Neuronal stem cell (in vitro differentiated cells): ENCODE results near the gene KCNA10.

Experiments used
- DNase-seq: peaks from one replicate; pipeline ENCODE4 v3.0.0-alpha.2; 2013; ENCODE audit warnings: low spot score
- H2AFZ ChIP-seq: one replicate; pipeline ENCODE4 v1.6.1; 2013; ENCODE audit warnings: mild to moderate bottlenecking, low read length, inconsistent platforms
- H2AK5ac ChIP-seq: 2 replicates; pipeline ENCODE4 v1.6.1; 2013; ENCODE audit warnings: low read depth, mild to moderate bottlenecking, inconsistent platforms, low read length, moderate library complexity, mixed read lengths
- H2BK120ac ChIP-seq: 2 replicates; pipeline ENCODE4 v1.6.1; 2013; ENCODE audit warnings: low read depth, mild to moderate bottlenecking, inconsistent platforms, low read length, moderate library complexity, mixed read lengths
- H2BK12ac ChIP-seq: one replicate; pipeline ENCODE4 v1.6.1; 2013; ENCODE audit warnings: low read length, inconsistent platforms
- H2BK15ac ChIP-seq: 2 replicates; pipeline ENCODE4 v1.6.1; 2013; ENCODE audit warnings: mild to moderate bottlenecking, low read length, inconsistent platforms, mixed read lengths
- H2BK5ac ChIP-seq: one replicate; pipeline ENCODE4 v1.6.1; 2013; ENCODE audit warnings: inconsistent platforms, mild to moderate bottlenecking, low read length, moderate library complexity
- H3K14ac ChIP-seq: one replicate; pipeline ENCODE4 v1.6.1; 2013; ENCODE audit warnings: low read length, inconsistent platforms
- H3K18ac ChIP-seq: 2 replicates; pipeline ENCODE4 v1.6.1; 2013; ENCODE audit warnings: low read length, inconsistent platforms
- H3K23ac ChIP-seq: 2 replicates; pipeline ENCODE4 v1.6.1; 2013; ENCODE audit warnings: low read depth, mild to moderate bottlenecking, mixed read lengths, low read length, inconsistent platforms; ENCODE audit not compliant: poor library complexity
- H3K27ac ChIP-seq: replicated peaks from 3 replicates; pipeline ENCODE4 v1.5.1; 2013; ENCODE audit warnings: low read length, inconsistent platforms
- H3K27me3 ChIP-seq, 3 experiments: 2 replicates each; pipeline ENCODE4 v1.6.1; 2013; ENCODE audit warnings: low read length in 3 of 3, mild to moderate bottlenecking in 2 of 3, inconsistent platforms in 1 of 3, low read depth in 1 of 3, mixed read lengths in 1 of 3, moderate library complexity in 1 of 3; ENCODE audit not compliant: control insufficient read depth in 3 of 3, insufficient read depth in 3 of 3
- H3K36me3 ChIP-seq, 2 donors: replicated peaks in 1 of 2; 2 replicates each; pipeline ENCODE4 v1.6.1; 2013; ENCODE audit warnings: low read length in 2 of 2; ENCODE audit not compliant: control insufficient read depth in 2 of 2, insufficient read depth in 2 of 2
- H3K4ac ChIP-seq: 2 replicates; pipeline ENCODE4 v1.6.1; 2013; ENCODE audit warnings: inconsistent platforms, mild to moderate bottlenecking, low read length, moderate library complexity
- H3K4me1 ChIP-seq, 2 donors: 1 replicate in 1 of 2; 2 replicates in 1 of 2; pipeline ENCODE4 v1.6.1; 2013; ENCODE audit warnings: low read length in 2 of 2, low read depth in 1 of 2; ENCODE audit not compliant: control insufficient read depth in 2 of 2, insufficient read depth in 1 of 2
- H3K4me2 ChIP-seq: one replicate; pipeline ENCODE4 v1.6.1; 2013; ENCODE audit warnings: mild to moderate bottlenecking, low read length, inconsistent platforms; ENCODE audit not compliant: insufficient read depth, poor library complexity, severe bottlenecking
- H3K4me3 ChIP-seq, 2 donors: 2 replicates each; pipeline ENCODE4 v1.5.1; 2013; ENCODE audit warnings: low read length in 2 of 2, mild to moderate bottlenecking in 2 of 2, inconsistent platforms in 1 of 2, moderate library complexity in 1 of 2
- H3K79me1 ChIP-seq: one replicate; pipeline ENCODE4 v1.6.1; 2013; ENCODE audit warnings: low read depth, mild to moderate bottlenecking, inconsistent platforms, low read length, moderate library complexity
- H3K9ac ChIP-seq: one replicate; pipeline ENCODE4 v1.6.1; 2013; ENCODE audit warnings: mild to moderate bottlenecking, low read depth, low read length, inconsistent platforms; ENCODE audit not compliant: poor library complexity
- H3K9me3 ChIP-seq, 2 donors: replicated peaks in 1 of 2; 2 replicates each; pipeline versions ENCODE3 to v1.6.1; 2013; ENCODE audit warnings: low read length in 2 of 2, mild to moderate bottlenecking in 2 of 2, inconsistent platforms in 1 of 2, low read depth in 1 of 2, mixed read lengths in 1 of 2, moderate library complexity in 1 of 2; ENCODE audit not compliant: control insufficient read depth in 2 of 2, insufficient read depth in 1 of 2
- H4K8ac ChIP-seq: one replicate; pipeline ENCODE4 v1.6.1; 2013; ENCODE audit warnings: low read depth, mild to moderate bottlenecking, inconsistent platforms, low read length, moderate library complexity
- H4K91ac ChIP-seq: one replicate; pipeline ENCODE4 v1.6.1; 2013; ENCODE audit warnings: low read length, low read depth, mild to moderate bottlenecking, inconsistent platforms; ENCODE audit not compliant: poor library complexity
- WGBS, 2 donors: extraction: QIAGEN DNeasy Blood & Tissue Kit; methylation state at CpG; one replicate each; pipeline ENCODE4 v1.1.7; 2013; ENCODE audit warnings: missing lambda C conversion rate in 2 of 2, mixed read lengths in 1 of 2; ENCODE audit not compliant: insufficient read length in 2 of 2, insufficient replicate concordance in 1 of 2; ENCODE audit errors: extremely low coverage in 2 of 2; 5-methylcytosine and 5-hydroxymethylcytosine counted together

Gene KCNA10

GRCh38 chr1:110488867-110489266 lies 30.1 kb downstream of the KCNA10 start:
- no peak overlapping the region for H3K9ac ChIP-seq
- H3K36me3 ChIP-seq, result no peaks in the 10 kb centered on the region
- H2AFZ ChIP-seq, result no peak overlapping the region
- H3K9me3 ChIP-seq, result no peaks in the 10 kb centered on the region
- no peak overlapping the region for H4K91ac ChIP-seq
- no peak overlapping the region for H3K4ac ChIP-seq
- H3K27ac ChIP-seq, result no peak overlapping the region
- H3K4me2 ChIP-seq, result no peak overlapping the region
- H2AK5ac ChIP-seq, result no peak overlapping the region
- no peak overlapping the region for H3K14ac ChIP-seq
- H2BK5ac ChIP-seq, result no peak overlapping the region
- H2BK120ac ChIP-seq, result no peak overlapping the region
- WGBS, 2 donors, result no CpG with 5 or more reads among the region's 3 CpGs
- DNase-seq, result no peak
- no peak overlapping the region for H2BK15ac ChIP-seq
- H3K4me1 ChIP-seq, result no peaks in the 10 kb centered on the region
- H4K8ac ChIP-seq, result no peak overlapping the region
- H3K23ac ChIP-seq, result no peak overlapping the region
- H3K27me3 ChIP-seq, result peaks cover 0 to 30% (median 0%) of the 10 kb centered on the region in 3 experiments
- H3K4me3 ChIP-seq, result no peak overlapping the region
- no peak overlapping the region for H3K18ac ChIP-seq
- H2BK12ac ChIP-seq, result no peak overlapping the region
- H3K79me1 ChIP-seq, result no peaks in the 10 kb centered on the region

- no peak overlapping the region for H3K4ac ChIP-seq
- no peak overlapping the region for H4K8ac ChIP-seq
- no peak overlapping the region for H3K4me2 ChIP-seq
- H2BK15ac ChIP-seq, result no peak overlapping the region
- WGBS, 2 donors, result no CpG with 5 or more reads among the region's 12 CpGs
- no peak for DNase-seq
- H3K23ac ChIP-seq, result no peak overlapping the region
- H3K4me1 ChIP-seq, result no peaks in the 10 kb centered on the region
- H2BK120ac ChIP-seq, result no peak overlapping the region
- H4K91ac ChIP-seq, result no peak overlapping the region
- H3K9me3 ChIP-seq, result no peaks in the 10 kb centered on the region
- H2AFZ ChIP-seq, result no peak overlapping the region
- no peak overlapping the region for H3K4me3 ChIP-seq
- no peak overlapping the region for H3K9ac ChIP-seq
- no peak overlapping the region for H2BK5ac ChIP-seq
- no peaks in the 10 kb centered on the region for H3K36me3 ChIP-seq
- H2BK12ac ChIP-seq, result no peak overlapping the region
- H3K79me1 ChIP-seq, result no peaks in the 10 kb centered on the region
- no peak overlapping the region for H3K18ac ChIP-seq
- H3K27ac ChIP-seq, result no peak overlapping the region
- peaks cover 0 to 35% (median 0%) of the 10 kb centered on the region in 3 experiments for H3K27me3 ChIP-seq
- H2AK5ac ChIP-seq, result no peak overlapping the region
- H3K14ac ChIP-seq, result no peak overlapping the region
Observed at GRCh38 chr1:110488161-110488560, 30.8 kb downstream of the KCNA10 start.

- no peak for DNase-seq
- Histone ChIP-seq H2BK120ac (no peak overlapping the region), H3K9me3 (no peaks in the 10 kb centered on the region), H3K4me3 (no peak overlapping the region), H3K14ac (no peak overlapping the region), H3K9ac (no peak overlapping the region), H3K4ac (no peak overlapping the region), H3K36me3 (no peaks in the 10 kb centered on the region), H3K23ac (no peak overlapping the region), H2BK15ac (no peak overlapping the region), H4K8ac (no peak overlapping the region), H3K18ac (no peak overlapping the region), H3K79me1 (no peaks in the 10 kb centered on the region), H2AFZ (no peak overlapping the region), H3K4me1 (peaks cover 0 to 2% of the 10 kb centered on the region in 2 donors), H4K91ac (no peak overlapping the region), H3K27ac (no peak overlapping the region), H2AK5ac (no peak overlapping the region), H3K27me3 (peaks cover 0 to 39% (median 0%) of the 10 kb centered on the region in 3 experiments), H2BK5ac (no peak overlapping the region), H2BK12ac (no peak overlapping the region), H3K4me2 (no peak overlapping the region)
- no CpG with 5 or more reads among the region's 8 CpGs for WGBS, 2 donors
Observed at GRCh38 chr1:110487726-110488125, 31.2 kb downstream of the KCNA10 start.

GRCh38 chr1:110485725-110486124 lies 33.2 kb downstream of the KCNA10 start:
- peaks cover 0 to 54% (median 0%) of the 10 kb centered on the region in 3 experiments for H3K27me3 ChIP-seq
- no peak overlapping the region for H3K27ac ChIP-seq
- H2BK12ac ChIP-seq, result no peak overlapping the region
- no peak for DNase-seq
- H3K18ac ChIP-seq, result no peak overlapping the region
- no CpG with 5 or more reads among the region's 2 CpGs for WGBS, 2 donors
- H3K14ac ChIP-seq, result no peak overlapping the region
- H3K79me1 ChIP-seq, result no peaks in the 10 kb centered on the region
- no peak overlapping the region for H2AK5ac ChIP-seq
- no peak overlapping the region for H3K4me2 ChIP-seq
- no peaks in the 10 kb centered on the region for H3K9me3 ChIP-seq
- H3K36me3 ChIP-seq, result no peaks in the 10 kb centered on the region
- H3K4me1 ChIP-seq, result peaks cover 0 to 6% of the 10 kb centered on the region in 2 donors
- no peak overlapping the region for H4K8ac ChIP-seq
- H2BK5ac ChIP-seq, result no peak overlapping the region
- H3K4me3 ChIP-seq, result no peak overlapping the region
- H2BK120ac ChIP-seq, result no peak overlapping the region
- H4K91ac ChIP-seq, result no peak overlapping the region
- H3K4ac ChIP-seq, result no peak overlapping the region
- no peak overlapping the region for H3K23ac ChIP-seq
- no peak overlapping the region for H3K9ac ChIP-seq
- no peak overlapping the region for H2BK15ac ChIP-seq
- H2AFZ ChIP-seq, result no peak overlapping the region
